GM12878 (cell line): ENCODE measurements around the gene RRM2. TPM values are rescaled to one million over a fixed set of nuclear protein-coding genes. Genes with fewer than 3 reads are reported as not detected.

Source experiments
- ATAC-seq: fragments of 200-7000 bp; cut with Tn5 transposase; 3 replicates; pipeline ENCODE4 v1.9.1; 2020; ENCODE audit warnings: mild to moderate bottlenecking, moderate library complexity
- BruUV-seq: library from RNA; stranded (reverse); fragments of 400-500 nt; replicated peaks from 2 replicates; lab custom pipeline; 2021; lab: Mats Ljungman, UMichigan
- CTCF ChIA-PET: fragments of 300-600 bp; sonication (Branson Sonifier 250); formaldehyde crosslinking; extraction: SDS; loops from one replicate; lab custom pipeline; 2021; ENCODE audit warnings: inconsistent platforms; lab: Yijun Ruan, JAX
- POLR2A ChIA-PET: fragments of 350-600 bp; formaldehyde crosslinking; extraction: SDS; loops from one replicate; lab custom pipeline; 2021; ENCODE audit warnings: inconsistent platforms; lab: Charles Lee
- RAD21 ChIA-PET: fragments of 300-600 bp; sonication (Branson Sonifier 250); formaldehyde crosslinking; loops from one replicate; lab custom pipeline; 2023; ENCODE audit warnings: antibody characterized with exemption; ENCODE audit not compliant: unreplicated experiment; lab: Charles Lee
- SMC1A ChIA-PET: fragments of 300-600 bp; sonication (Branson Sonifier 250); formaldehyde crosslinking; loops from one replicate; lab custom pipeline; 2023; ENCODE audit not compliant: unreplicated experiment, uncharacterized antibody; lab: Charles Lee
- DNase-seq: peaks from one replicate; pipeline ENCODE4 v3.0.0-alpha.2; 2011; ENCODE audit warnings: low read depth, low spot score
- FAIRE-seq: peaks from 3 replicates; lab custom pipeline; 2011; peaks lifted over from hg19 to GRCh38; lab: Jason Lieb, UNC
- H2AFZ ChIP-seq: 2 replicates; pipeline ENCODE4 v1.6.0; 2011; ENCODE audit warnings: low read depth, low read length, control low read depth; ENCODE audit not compliant: control insufficient read depth
- H3K27ac ChIP-seq: 2 replicates; pipeline ENCODE4 v1.5.1; 2011; ENCODE audit warnings: control low read depth; ENCODE audit not compliant: control insufficient read depth, insufficient read depth
- H3K27me3 ChIP-seq, 2 experiments: replicated peaks in 1 of 2; 2 replicates each; pipeline versions ENCODE4 v1.6.0 to v1.6.1; 2011; ENCODE audit warnings: low read length in 1 of 2; ENCODE audit not compliant: control insufficient read depth in 2 of 2, insufficient read depth in 2 of 2
- H3K36me3 ChIP-seq, 2 experiments: 2 replicates each; pipeline ENCODE4 v1.5.1; 2011; ENCODE audit warnings: low read length in 1 of 2; ENCODE audit not compliant: control insufficient read depth in 2 of 2, insufficient read depth in 2 of 2
- H3K4me1 ChIP-seq: 2 replicates; pipeline ENCODE4 v1.6.1; 2011; ENCODE audit warnings: mild to moderate bottlenecking, low read length, moderate library complexity, mixed read lengths; ENCODE audit not compliant: control insufficient read depth, insufficient read depth
- H3K4me2 ChIP-seq: 2 replicates; pipeline ENCODE4 v1.6.0; 2011; ENCODE audit warnings: control low read depth; ENCODE audit not compliant: control insufficient read depth, insufficient read depth
- H3K4me3 ChIP-seq: fragments of 200-600 bp; sonication (generic); 2 replicates; pipeline ENCODE4 v1.5.1; 2016
- H3K79me2 ChIP-seq: 2 replicates; pipeline ENCODE4 v1.6.0; 2011; ENCODE audit warnings: low read length; ENCODE audit not compliant: control insufficient read depth, insufficient read depth
- H3K9ac ChIP-seq: 2 replicates; pipeline ENCODE4 v1.8.0; 2011; ENCODE audit warnings: low read length, control low read depth, mixed read lengths; ENCODE audit not compliant: control insufficient read depth, insufficient read depth
- H3K9me3 ChIP-seq: replicated peaks from 3 replicates; pipeline ENCODE4 v1.5.1; 2011; ENCODE audit warnings: mild to moderate bottlenecking, low read length; ENCODE audit not compliant: control insufficient read depth, insufficient read depth
- H4K20me1 ChIP-seq: 2 replicates; pipeline ENCODE4 v1.6.0; 2011; ENCODE audit not compliant: control insufficient read depth, insufficient read depth
- ATF7 ChIP-seq: fragments of 450-650 bp; IDR thresholded peaks from 2 replicates; pipeline ENCODE4 v1.6.1; 2016; ENCODE audit warnings: low read depth, mild to moderate bottlenecking
- CBX3 ChIP-seq: fragments of 200-600 bp; sonication (generic); IDR thresholded peaks from 2 replicates; pipeline ENCODE4 v1.6.1; 2016; ENCODE audit warnings: low read depth, borderline replicate concordance
- CUX1 ChIP-seq: IDR thresholded peaks from 2 replicates; pipeline ENCODE4 v1.6.1; 2012; ENCODE audit warnings: improper control_type of control experiment, low read depth, low read length; ENCODE audit not compliant: insufficient replicate concordance
- ETV6 ChIP-seq, 2 experiments: fragments of 450-650 bp in 1 of 2; IDR thresholded peaks in 1 of 2; conservative IDR thresholded peaks in 1 of 2; 2 replicates each; pipeline ENCODE4 v1.6.1; 2014; ENCODE audit warnings: antibody characterized with exemption in 1 of 2, borderline replicate concordance in 1 of 2, low read depth in 1 of 2, mild to moderate bottlenecking in 1 of 2, moderate library complexity in 1 of 2
- FOS ChIP-seq: IDR thresholded peaks from 3 replicates; pipeline ENCODE4 v1.6.1; 2011; ENCODE audit warnings: borderline replicate concordance; ENCODE audit not compliant: insufficient read length; ENCODE audit errors: extremely low read depth
- FOXM1 ChIP-seq: IDR thresholded peaks from 2 replicates; pipeline ENCODE4 v1.6.1; 2012; ENCODE audit warnings: low read depth, mild to moderate bottlenecking, inconsistent platforms, low read length, moderate library complexity
- KDM1A ChIP-seq: fragments of 200-600 bp; sonication (generic); IDR thresholded peaks from 2 replicates; pipeline ENCODE4 v1.6.1; 2016; ENCODE audit warnings: borderline replicate concordance
- MXI1 ChIP-seq: fragments of 150-350 bp; IDR thresholded peaks from 2 replicates; pipeline ENCODE4 v1.6.1; 2011; ENCODE audit warnings: low read depth, mild to moderate bottlenecking, inconsistent platforms, low read length, improper control_type of control experiment
- NFIC ChIP-seq: IDR thresholded peaks from 2 replicates; pipeline ENCODE4 v1.6.1; 2012; ENCODE audit warnings: low read depth, mild to moderate bottlenecking, inconsistent platforms, low read length, moderate library complexity
- RFX5 ChIP-seq: IDR thresholded peaks from 2 replicates; pipeline ENCODE4 v1.6.1; 2011; ENCODE audit warnings: low read depth, low read length, improper control_type of control experiment
- SMAD5 ChIP-seq: IDR thresholded peaks from 2 replicates; pipeline ENCODE4 v1.6.1; 2016; ENCODE audit warnings: antibody characterized with exemption, low read depth
- SP1 ChIP-seq: IDR thresholded peaks from one replicate; pipeline ENCODE4 v1.6.1; 2011; ENCODE audit warnings: low read depth, low read length
- TARDBP ChIP-seq: IDR thresholded peaks from 2 replicates; pipeline ENCODE4 v1.6.1; 2016; ENCODE audit warnings: borderline replicate concordance
- YY1 ChIP-seq: IDR thresholded peaks from 2 replicates; pipeline ENCODE4 v1.6.1; 2011; ENCODE audit warnings: low read depth, mild to moderate bottlenecking, low read length
- ZBED1 ChIP-seq: IDR thresholded peaks from 2 replicates; pipeline ENCODE4 v1.6.1; 2016; ENCODE audit warnings: borderline replicate concordance
- ZSCAN29 ChIP-seq: fragments of 450-650 bp; IDR thresholded peaks from 2 replicates; pipeline ENCODE4 v1.6.1; 2017; ENCODE audit warnings: mild to moderate bottlenecking, moderate library complexity
- WGBS: methylation state at CpG from one replicate; pipeline ENCODE4 v1.1.6; 2016; ENCODE audit warnings: low lambda C conversion rate; ENCODE audit not compliant: insufficient replicate concordance, insufficient coverage; ENCODE audit errors: missing lambda C conversion rate; 5-methylcytosine and 5-hydroxymethylcytosine counted together
- in situ Hi-C: fragments of 300-500 bp; cut with MboI; formaldehyde crosslinking; loops from 9 replicates; pipeline ENCODE4 v1.14.3; 2018; ENCODE audit warnings: mixed read lengths
- intact Hi-C: fragments of 100-400 bp; cut with micrococcal nuclease; formaldehyde crosslinking; loops from one replicate; pipeline ENCODE4 v1.14.2; 2022; ENCODE audit not compliant: unreplicated experiment
- polyA plus RNA-seq, 11 experiments: library from polyadenylated mRNA; depleted of rRNA in 4 of 11; unstranded in 6 of 11; stranded (reverse) in 5 of 11; fragments of >200 nt; fragmentation: Nextera tagmentation in 4 of 11; fragmentation: Illumina TruSeq in 1 of 11; extraction: Ambion mirVana in 4 of 11; extraction: Trizol in 1 of 11; gene quantifications; 1 replicate in 1 of 11; 2 replicates in 10 of 11; pipeline versions ENCODE4 v1.2.1 to v1.2.3, GENCODE V29; 2011 to 2016; ENCODE audit warnings: inconsistent platforms in 2 of 11, missing spikeins in 2 of 11, low read depth in 1 of 11
- total RNA-seq, 4 experiments: library from RNA; depleted of rRNA in 3 of 4; stranded (reverse); fragments of >200 nt in 3 of 4; fragmentation: Illumina TruSeq in 1 of 4; extraction: Trizol in 1 of 4; gene quantifications; 2 replicates each; pipeline versions ENCODE4 v1.2.1 to v1.2.3, GENCODE V29; 2013 to 2021

RRM2 gene
- total and polyA plus RNA-seq, 10 of the 15 experiments (the other 5 are each of a cell fraction or from before 2014, with no cell fraction given): 54.4 to 771 (median 159) TPM

- Histone ChIP-seq H3K36me3 (no peaks in the 10 kb centered on the region), H3K27me3 (no peaks in the 10 kb centered on the region), H3K9me3 (no peaks in the 10 kb centered on the region), H3K79me2 (no peaks in the 10 kb centered on the region; the same call in 1 of the 2 replicates), H4K20me1 (no peaks in the 10 kb centered on the region), H3K27ac (peak overlapping the region; percentile 57), H3K4me1 (peaks cover 43% of the 10 kb centered on the region), H3K4me2 (peak overlapping the region; percentile 45), H2AFZ (no peak overlapping the region), H3K9ac (peak overlapping the region; percentile 52), H3K4me3 (peak overlapping the region; percentile 42; the same call in 1 of the 2 replicates)
- in situ Hi-C loops (no loop called here), intact Hi-C loops (loop anchor here (1.0 kb wide), 1 partner anchor 365 kb away; no protein-coding TSS in a partner anchor)
- SMC1A ChIA-PET: interaction anchor here (0.6 to 3.8 kb wide), 8 partner anchors 8 to 1930 kb away, joined by 3 to 41 read pairs (median 6); no protein-coding TSS in a partner anchor
- POLR2A ChIA-PET: interaction anchor here (0.5 to 5.8 kb wide), 9 partner anchors 10 to 1152 kb away, joined by 3 to 73 read pairs (median 4); no protein-coding TSS in a partner anchor
- WGBS: 1% methylated on average over 19 of the region's 45 CpGs
- RAD21 ChIA-PET: interaction anchor here (0.7 to 13.2 kb wide), 9 partner anchors 8 to 365 kb away, joined by 3 to 216 read pairs (median 13); no protein-coding TSS in a partner anchor
- BruUV-seq: TSS peak; percentile 92
- FAIRE-seq: no peak
- CTCF ChIA-PET: interaction anchor here (0.6 to 22.8 kb wide), 6 partner anchors 9 to 354 kb away, joined by 3 to 983 read pairs (median 10); no protein-coding TSS in a partner anchor
- ATAC-seq: peak; percentile 59
- no peak for DNase-seq
- TF ChIP-seq CBX3 (no peak), SMAD5 (no peak), ZSCAN29 (no peak), FOXM1 (peak; percentile 47; the same call in 1 of the 2 replicates), CUX1 (no peak), SP1 (no peak), TARDBP (no peak), ZBED1 (no peak), YY1 (no peak), MXI1 (no peak), KDM1A (no peak), RFX5 (no peak), ETV6 (conservative IDR thresholded peaks at IDR 0.05 in 1 of 2, IDR thresholded peaks at IDR 0.05 in 1 of 2; ENCODE audit: borderline replicate concordance in 1 of 2, low read depth in 1 of 2) (no peak; a peak in 1 of 4 replicates), NFIC (peak; percentile 78), ATF7 (peak; percentile 43; the same call in 1 of the 2 replicates), FOS (no peak)
Measured at GRCh38 chr2:10080536-10081304, 41.8 kb upstream of the RRM2 start.
